ENCODE data around the gene RLN2. TPM values are rescaled to one million over a fixed set of nuclear protein-coding genes. Genes with fewer than 3 reads are reported as not detected.

The RLN2 gene
- total RNA-seq, 1 experiment from 2014 or later, result 3.7 TPM

GRCh38 chr9:5305741-5306140 is 1.2 kb upstream of the RLN2 start:
- Histone ChIP-seq H4K8ac (replicated peaks; ENCODE audit: insufficient read length, low read depth, low read length) (no peak overlapping the region), H2BK12ac (ENCODE audit: insufficient read length, low read depth, low read length) (no peak overlapping the region), H4K91ac (ENCODE audit: insufficient read length, low read depth, low read length) (no peak overlapping the region), H3K18ac (ENCODE audit: insufficient read length, low read depth, low read length) (no peak overlapping the region), H4K5ac (ENCODE audit: insufficient read length, low read depth, low read length) (no peak overlapping the region), H3K56ac (ENCODE audit: insufficient read length, low read depth, low read length) (no peak overlapping the region), H3K9me3 (ENCODE audit: control insufficient read depth, low read depth, low read length) (no peaks in the 10 kb centered on the region), H2BK20ac (ENCODE audit: low read depth, low read length, poor library complexity, severe bottlenecking) (no peak overlapping the region), H3K79me2 (ENCODE audit: insufficient read depth, low read length) (no peaks in the 10 kb centered on the region), H3K4ac (ENCODE audit: low read depth, low read length) (no peak overlapping the region), H3K9ac (ENCODE audit: extremely low read depth, insufficient read length, low read length) (no peak overlapping the region), H3K79me1 (ENCODE audit: insufficient read depth, low read depth, low read length, poor library complexity, severe bottlenecking) (no peaks in the 10 kb centered on the region), H2BK15ac (ENCODE audit: low read depth, low read length) (no peak overlapping the region), H3K23me2 (ENCODE audit: insufficient read length, low read depth, low read length, poor library complexity, severe bottlenecking) (no peaks in the 10 kb centered on the region), H3K14ac (ENCODE audit: insufficient read depth, low read length) (no peak overlapping the region), H2BK5ac (ENCODE audit: insufficient read length, low read length) (no peak overlapping the region), H3K27ac (ENCODE audit: insufficient read length, low read depth, low read length) (no peak overlapping the region), H2AFZ (ENCODE audit: low read length) (no peak overlapping the region), H4K20me1 (ENCODE audit: control insufficient read depth, insufficient read depth, insufficient read length) (no peaks in the 10 kb centered on the region), H3T11ph (ENCODE audit: low read length) (no peak overlapping the region), H2BK120ac (ENCODE audit: low read depth, low read length, poor library complexity, severe bottlenecking) (no peak overlapping the region), H3K4me2 (ENCODE audit: insufficient read depth, insufficient read length, low read length) (no peak overlapping the region), H3K23ac (ENCODE audit: insufficient read length, low read depth, low read length) (no peak overlapping the region), H2AK5ac (ENCODE audit: insufficient read length, low read length) (no peak overlapping the region), H3K4me1 (ENCODE audit: insufficient read depth, low read length) (no peaks in the 10 kb centered on the region), H3K27me3 (ENCODE audit: insufficient read depth, low read length) (no peaks in the 10 kb centered on the region)
- TF ChIP-seq, protein P1, sequence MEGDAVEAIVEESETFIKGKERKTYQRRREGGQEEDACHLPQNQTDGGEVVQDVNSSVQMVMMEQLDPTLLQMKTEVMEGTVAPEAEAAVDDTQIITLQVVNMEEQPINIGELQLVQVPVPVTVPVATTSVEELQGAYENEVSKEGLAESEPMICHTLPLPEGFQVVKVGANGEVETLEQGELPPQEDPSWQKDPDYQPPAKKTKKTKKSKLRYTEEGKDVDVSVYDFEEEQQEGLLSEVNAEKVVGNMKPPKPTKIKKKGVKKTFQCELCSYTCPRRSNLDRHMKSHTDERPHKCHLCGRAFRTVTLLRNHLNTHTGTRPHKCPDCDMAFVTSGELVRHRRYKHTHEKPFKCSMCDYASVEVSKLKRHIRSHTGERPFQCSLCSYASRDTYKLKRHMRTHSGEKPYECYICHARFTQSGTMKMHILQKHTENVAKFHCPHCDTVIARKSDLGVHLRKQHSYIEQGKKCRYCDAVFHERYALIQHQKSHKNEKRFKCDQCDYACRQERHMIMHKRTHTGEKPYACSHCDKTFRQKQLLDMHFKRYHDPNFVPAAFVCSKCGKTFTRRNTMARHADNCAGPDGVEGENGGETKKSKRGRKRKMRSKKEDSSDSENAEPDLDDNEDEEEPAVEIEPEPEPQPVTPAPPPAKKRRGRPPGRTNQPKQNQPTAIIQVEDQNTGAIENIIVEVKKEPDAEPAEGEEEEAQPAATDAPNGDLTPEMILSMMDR (conservative IDR thresholded peaks at IDR 0.05), result no peak
- H3K9me3 Mint-ChIP-seq, result no peaks in the 10 kb centered on the region; a peak in 1 of 5 replicates
- H3K4me3 Mint-ChIP-seq, result no peak overlapping the region
- no peak for DNase-seq
- no peak overlapping the region for H3K27ac Mint-ChIP-seq
- H3K4me1 Mint-ChIP-seq, result peaks cover 2 to 3% of the 10 kb centered on the region in 2 experiments; a peak in 2 of 4 replicates
- WGBS (ENCODE audit: extremely low coverage, insufficient read length, low lambda C conversion rate), result no CpG with 5 or more reads among the region's 2 CpGs
- H3K36me3 Mint-ChIP-seq (ENCODE audit: insufficient read depth in 1 of 3, low read depth in 3 of 3), result no peaks in the 10 kb centered on the region
- H3K27me3 Mint-ChIP-seq (ENCODE audit: low read depth), result no peaks in the 10 kb centered on the region
